ENCODE measurements around the gene NPAS3.

NPAS3 gene

DNA sequence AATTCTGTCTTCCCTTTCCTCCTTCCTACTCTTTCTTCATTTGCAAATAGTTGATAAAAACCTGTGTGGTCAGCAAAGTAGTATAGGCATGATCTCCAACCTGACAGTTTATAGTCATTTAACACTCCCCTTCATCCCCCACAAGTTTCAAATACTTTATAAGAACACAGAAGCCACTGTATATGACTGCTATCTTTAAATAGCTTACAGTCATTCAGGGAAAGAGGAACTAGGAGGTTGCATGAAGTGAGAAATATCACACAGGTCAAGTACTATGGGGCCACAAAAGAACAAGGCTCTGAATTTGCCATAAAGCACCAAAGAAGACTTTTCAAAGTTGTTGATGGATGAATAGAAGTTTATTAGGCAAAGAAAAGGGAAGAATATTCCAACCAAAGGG is 431.3 kb downstream of the NPAS3 start:
- DNase-seq (ENCODE audit: low read depth in 2 of 2, low spot score in 1 of 2): no peak

DNA sequence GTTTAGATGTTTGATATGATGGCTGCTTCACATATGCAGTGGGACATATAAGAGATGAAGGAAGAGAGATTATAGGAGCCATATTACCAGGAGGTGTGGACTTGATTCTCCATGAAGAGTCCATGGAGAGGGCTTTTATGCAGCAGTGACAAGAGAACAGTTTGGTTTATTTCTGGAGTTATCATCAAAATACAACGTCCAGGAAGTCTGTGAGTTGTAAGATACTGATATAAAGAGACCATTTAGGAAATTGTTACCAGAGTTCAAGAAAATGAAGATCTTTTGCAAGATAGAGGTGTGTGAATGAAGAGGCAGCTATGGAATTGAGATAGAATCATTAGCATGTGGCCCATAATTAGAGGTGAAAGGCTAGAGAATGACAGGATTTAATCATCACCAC is 431.7 kb downstream of the NPAS3 start:
- no peak for DNase-seq (ENCODE audit: low read depth in 2 of 2, low spot score in 1 of 2)

DNA sequence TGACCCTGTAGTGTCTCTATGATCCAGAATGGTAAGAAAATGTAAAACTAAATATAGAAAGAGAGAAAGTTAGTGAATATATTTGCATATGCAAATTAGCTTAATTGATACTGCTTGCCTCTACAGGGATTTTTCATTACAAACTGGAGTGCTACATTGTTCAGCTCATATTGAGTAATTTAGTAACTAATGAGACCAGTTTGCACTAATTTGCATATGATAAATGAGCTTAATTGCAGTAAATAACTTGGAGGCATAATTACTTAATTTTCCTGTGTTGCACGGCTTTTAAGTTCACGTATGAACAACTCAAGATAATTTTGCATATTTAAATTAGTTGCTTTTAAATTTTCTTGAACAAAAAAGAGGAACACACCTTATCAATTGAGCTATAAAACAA is 436.5 kb downstream of the NPAS3 start:
- DNase-seq (ENCODE audit: low read depth in 2 of 2, low spot score in 1 of 2): no peak

DNA sequence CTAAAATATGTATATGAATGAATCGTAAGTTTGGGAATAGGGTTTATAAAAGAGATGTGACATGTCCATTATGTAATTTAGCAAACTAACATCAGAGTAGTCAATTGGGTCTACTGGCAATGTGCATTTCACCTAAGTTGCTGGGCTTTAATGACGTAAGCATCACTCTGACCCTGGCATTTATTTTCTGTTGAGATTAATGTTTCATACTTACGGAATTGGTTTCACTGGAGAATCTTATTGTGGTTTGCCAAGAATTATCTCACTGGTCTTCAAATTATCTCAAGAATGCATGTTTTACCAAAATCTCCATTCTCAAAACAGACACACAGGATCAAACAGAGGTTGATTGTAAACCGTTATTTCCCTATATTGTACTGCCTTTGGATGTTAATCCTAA is 437.1 kb downstream of the NPAS3 start:
- no peak for DNase-seq (ENCODE audit: low read depth in 2 of 2, low spot score in 1 of 2)

DNA sequence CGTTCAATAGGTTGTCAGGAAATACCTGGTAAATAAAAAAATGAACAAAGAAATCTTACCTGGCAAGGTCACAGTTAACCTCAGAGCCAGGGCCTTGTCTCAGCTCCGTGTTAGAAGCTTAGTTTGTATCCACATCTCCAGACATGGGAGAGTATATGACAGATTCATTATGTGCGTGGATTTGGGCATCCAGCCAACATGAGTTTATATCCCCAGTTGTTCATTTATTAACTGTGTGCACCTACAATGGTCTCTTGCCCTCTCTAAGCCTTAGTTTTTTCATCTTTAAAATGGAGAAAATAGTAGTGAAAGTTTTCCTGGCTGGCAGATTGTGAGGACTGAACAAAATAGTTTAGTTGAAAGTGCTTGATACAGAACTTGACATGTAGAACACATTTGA is 437.8 kb downstream of the NPAS3 start:
- no peak for DNase-seq (ENCODE audit: low read depth in 2 of 2, low spot score in 1 of 2)

DNA sequence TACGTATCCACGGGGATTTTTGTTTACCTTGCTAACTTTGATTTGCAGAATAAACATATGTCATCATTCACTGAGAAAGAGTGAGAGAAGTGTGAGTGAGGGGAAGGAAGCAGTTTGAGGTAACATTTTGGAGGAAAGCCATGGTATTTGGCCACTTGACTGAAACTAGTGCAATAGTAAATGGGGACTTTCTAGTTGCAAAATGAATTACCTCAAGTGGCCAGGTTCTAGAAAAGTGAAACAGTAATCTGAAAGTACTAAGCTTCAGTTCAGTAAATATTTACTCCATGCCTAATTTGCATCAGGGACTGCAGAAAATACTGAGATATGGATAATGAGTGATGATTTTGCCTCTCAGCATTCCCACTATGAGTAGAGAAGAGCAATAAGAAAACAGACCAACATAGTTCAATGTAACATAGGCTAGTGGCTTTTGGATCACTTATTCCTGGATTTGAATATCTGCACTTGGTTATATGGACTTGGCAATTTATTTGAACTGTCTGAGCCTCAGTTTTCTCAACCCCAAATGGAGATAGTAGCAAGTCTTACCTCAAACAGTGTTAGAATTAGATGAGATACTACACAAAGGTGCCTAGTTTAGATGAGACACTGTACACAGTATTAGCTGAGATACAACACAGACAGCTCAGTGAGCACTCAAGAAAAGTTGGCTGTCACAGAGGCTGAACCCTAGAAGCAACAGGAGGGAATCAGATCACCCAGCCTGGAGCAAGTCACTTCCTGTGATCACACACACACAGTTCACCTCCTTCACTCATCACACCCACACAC is 439.1 kb downstream of the NPAS3 start:
- DNase-seq (ENCODE audit: low read depth in 2 of 2, low spot score in 1 of 2): no peak

DNA sequence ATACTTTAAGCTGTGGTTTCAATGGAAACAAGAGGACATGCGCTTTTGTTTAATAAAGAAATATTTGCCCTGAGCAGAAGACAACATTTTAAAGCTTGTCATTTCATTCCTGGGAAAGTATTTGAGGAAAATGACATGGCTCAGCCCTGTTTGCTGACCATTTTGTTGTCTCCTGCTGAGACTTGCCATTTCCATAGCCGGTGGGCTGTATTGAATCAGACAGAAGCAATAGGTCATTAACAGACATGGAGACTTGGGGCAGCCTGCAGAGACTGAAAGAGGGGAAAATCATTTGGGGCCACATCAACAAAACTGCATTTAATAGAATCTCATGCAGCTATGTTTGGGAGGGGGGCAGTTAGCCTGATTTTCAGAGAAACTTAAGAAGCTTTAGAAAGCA is 443.0 kb downstream of the NPAS3 start:
- DNase-seq (ENCODE audit: low read depth in 2 of 2, low spot score in 1 of 2): no peak

DNA sequence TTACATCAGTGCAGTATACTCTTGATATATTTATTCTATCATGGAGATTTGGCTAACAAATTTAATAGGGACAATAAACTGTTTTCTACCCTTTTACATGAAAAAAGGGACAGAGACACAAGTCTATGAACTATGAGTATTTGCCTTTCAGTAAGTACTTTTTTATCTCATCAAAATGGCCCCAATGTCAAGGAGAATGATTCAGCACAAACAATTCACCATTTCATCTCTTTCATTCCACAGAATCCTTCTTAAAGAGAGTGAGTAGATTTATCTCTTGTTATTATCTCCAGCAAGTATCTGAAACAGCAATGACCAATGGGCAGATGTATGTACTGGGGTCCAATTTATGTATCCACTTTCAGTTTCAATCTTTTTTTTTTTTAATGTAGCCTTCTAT is 447.5 kb downstream of the NPAS3 start:
- no peak for DNase-seq (ENCODE audit: low read depth in 2 of 2, low spot score in 1 of 2)

DNA sequence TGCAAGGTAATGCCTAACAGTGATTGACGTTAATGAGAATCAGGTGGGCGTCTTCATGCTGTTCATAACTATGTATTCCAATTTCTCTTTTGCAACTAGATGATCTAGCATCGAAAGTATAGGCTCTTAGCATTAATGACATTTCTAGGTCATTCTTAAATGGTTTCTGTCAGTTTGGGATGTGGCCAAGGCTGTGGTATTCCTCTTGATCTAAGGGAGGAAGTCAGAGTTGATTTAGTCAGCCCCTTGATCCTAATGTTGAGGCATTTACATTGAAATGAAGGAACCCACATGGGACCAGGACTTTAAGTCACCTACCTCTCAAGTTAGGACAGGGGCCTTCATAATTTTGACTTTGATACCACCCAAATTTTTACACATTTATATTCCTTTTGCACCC is 448.1 kb downstream of the NPAS3 start:
- no peak for DNase-seq (ENCODE audit: low read depth in 2 of 2, low spot score in 1 of 2)

DNA sequence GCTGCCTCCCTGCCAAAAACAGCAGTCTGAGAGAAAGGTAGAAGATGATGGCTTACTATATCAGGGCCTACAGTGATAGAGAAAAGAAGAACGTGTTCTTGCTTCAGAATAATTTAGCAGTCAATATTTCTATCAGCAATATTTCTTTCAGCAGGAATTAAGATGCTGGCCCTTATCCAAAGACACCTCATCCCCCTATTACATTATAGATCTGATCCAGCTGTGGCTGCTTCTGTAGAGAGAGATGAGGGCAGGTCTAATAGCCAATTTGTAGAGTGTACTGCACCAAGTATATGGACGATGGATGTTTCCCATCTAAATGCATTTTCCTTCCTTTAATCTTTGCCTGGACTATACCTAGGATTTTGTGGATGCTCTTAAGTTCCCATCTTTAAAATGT is 451.7 kb downstream of the NPAS3 start:
- no peak for DNase-seq (ENCODE audit: low read depth in 2 of 2, low spot score in 1 of 2)

DNA sequence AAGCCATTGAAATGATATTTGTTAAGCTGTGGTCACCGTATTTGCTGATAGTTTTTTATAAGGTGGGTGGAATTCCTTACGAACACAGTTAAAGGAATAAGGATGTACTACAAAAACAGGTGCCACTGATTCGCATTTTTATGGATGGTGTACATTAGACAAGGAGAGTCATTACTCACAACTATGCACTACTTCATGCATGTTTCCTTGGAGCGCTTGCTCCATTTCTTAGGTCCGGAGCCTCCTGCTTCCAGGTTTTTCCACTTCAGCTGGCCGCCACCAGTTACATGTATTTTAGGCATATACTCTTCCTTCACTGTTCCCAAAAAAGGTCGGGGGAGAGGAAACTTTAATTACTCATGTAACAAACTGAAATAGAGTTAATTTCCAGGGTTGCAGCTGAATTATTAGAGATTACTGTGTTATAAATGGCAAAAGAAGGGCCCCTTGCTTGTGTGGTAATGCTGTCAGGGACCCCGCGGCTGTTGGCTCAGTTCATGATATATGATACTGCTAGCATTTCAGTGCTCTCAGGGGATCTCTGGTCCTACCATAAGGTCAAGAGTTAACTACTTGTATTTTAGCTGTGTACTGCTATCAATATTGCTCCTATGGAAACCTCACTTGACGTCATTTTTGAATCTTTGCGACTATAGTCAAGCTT is 454.7 kb downstream of the NPAS3 start:
- no peak for DNase-seq (ENCODE audit: low read depth in 2 of 2, low spot score in 1 of 2)

DNA sequence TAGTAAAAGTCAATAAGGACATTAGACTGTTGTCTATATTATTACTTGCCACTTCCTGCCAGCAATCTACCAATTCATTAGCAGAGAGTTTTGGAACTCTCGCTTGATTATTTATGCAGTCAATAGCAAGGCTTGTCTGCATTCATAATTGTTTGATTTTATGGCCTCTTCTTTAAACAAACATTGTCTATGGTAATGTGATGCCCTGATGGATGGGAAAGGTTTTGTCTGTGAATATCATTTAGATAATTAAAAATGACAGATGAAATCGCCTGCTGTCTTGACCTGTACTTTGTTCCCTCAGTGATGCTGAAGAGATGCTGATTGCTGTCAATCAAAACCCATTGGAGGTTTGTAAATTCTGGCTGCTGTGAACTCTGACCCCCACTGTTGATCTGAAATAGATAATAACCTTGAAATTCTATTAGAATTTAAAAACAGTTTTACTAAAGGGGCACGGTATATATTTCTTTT is 455.3 kb downstream of the NPAS3 start:
- no peak for DNase-seq (ENCODE audit: low read depth in 2 of 2, low spot score in 1 of 2)

DNA sequence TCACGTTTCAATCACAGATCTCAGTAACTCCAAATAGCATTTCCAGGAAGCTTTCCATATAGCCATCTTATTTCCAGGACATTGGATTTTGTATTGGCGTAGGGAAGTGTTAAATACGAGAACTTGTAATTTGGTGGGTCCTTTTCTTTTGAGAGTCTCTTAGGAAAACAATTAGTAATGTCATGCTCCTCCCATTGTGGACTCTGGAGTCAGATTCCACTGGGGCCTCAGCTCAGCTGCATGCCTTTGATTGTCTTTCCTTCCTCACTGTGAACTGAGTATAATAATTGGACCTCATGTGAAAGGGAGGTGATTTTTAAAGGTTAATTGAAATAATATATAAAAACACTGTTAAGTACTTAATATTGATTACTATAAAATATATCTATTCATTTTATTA is 462.6 kb downstream of the NPAS3 start:
- no peak for DNase-seq (ENCODE audit: low read depth in 2 of 2, low spot score in 1 of 2)

DNA sequence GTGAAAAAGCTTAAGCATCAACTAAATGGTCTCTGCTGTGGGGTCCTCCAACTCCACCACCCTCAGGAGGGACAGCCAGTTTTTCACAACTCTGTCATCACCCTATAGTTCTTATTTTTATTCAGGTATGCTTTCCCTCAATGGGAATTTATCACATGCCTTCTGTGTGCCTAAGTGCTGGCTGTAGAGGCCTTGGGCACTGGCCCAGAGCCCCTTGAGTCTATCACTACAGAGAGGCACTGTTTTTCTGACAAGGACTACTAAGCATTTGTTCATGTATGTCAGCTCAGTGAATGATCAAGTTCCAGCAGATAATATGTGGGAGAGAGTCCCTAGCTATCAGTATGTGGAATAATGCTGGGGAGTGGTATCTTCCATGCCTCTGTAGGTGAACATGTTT is 463.9 kb downstream of the NPAS3 start:
- DNase-seq (ENCODE audit: low read depth in 2 of 2, low spot score in 1 of 2): no peak

DNA sequence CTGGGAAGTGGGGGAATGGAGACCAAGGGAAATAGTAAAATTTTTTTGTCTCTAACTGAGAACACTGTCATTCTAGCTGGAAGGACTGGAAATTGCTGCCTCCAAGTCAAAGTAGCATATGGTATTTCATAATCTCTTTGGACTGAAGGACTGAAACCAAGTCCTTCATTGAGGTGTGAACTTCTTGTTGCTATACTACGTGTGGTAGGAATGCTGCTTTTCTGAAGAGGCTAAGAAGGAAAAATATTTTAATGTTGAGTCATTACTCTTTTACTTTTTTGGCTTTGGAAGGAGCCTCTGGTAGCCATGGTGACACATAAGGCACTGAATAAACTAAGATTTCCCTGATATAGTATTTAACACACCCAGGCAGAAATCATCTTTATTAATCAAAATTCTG is 465.4 kb downstream of the NPAS3 start:
- no peak for DNase-seq (ENCODE audit: low read depth in 2 of 2, low spot score in 1 of 2)

DNA sequence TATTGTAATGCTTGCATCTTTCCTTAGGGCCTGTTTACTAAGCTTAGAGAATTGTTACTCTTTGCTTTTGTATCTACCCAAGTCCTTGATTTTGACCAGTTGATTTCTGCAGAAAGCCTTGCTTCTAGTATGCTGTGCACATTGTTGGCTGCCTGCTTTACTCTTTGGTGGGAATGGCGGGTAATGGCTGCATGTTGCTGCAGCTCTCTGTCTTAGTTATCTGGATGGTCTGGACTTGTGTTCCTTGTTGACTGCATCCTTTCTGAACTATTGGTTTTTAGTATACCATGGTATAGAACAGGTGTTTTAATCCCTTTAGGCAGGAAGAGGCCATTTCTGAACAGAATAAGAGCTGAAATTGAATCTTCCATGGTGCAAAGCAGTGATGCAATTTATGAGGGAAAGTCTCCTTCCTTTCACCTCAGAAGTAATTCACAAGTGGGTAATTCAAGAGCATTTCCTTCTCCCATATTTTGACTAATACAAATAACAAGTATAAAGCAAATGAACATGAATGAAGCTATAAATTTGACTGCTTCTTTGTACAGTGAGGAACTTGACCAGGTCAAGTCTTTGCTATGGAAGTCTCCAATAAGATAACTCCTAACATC is 466.4 kb downstream of the NPAS3 start:
- DNase-seq (ENCODE audit: low read depth in 2 of 2, low spot score in 1 of 2): no peak

DNA sequence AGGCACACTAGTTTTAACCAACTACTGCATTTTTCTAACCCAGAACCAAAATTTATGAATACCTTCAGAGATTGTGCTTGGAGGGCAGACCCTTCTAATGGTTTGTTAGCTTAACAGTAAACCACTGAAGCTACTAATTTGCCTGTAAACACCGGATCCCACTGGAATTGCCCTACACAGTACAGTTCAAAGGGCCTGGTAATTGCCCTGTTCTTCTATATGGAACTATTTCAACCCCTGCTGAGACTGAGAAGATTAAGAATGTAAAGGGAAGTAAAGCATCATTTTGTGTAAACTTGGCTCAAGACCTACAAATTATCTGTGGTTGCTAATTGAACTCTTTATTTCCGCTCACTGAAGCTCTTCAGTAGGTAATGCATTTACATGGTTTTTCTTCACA is 468.1 kb downstream of the NPAS3 start:
- DNase-seq (ENCODE audit: low read depth in 2 of 2, low spot score in 1 of 2): no peak

DNA sequence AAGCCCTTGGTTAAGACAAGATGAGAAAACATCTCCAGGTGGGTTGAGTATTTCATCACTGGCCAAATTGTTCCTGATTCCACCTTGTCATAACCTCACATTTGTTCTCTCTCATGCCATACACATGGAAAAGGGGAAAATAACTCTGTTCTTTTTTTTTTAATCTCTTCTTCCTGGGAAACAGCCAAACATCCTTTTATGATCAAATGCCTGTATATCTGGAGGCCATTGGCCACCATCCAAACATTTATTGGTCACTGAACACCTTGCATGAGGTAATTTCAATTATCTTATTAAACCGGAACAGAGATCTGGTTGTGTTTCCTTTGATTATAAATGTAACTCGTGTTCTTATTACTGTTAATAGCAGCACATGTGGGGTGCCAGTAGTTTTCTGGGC is 469.6 kb downstream of the NPAS3 start:
- DNase-seq (ENCODE audit: low read depth in 2 of 2, low spot score in 1 of 2): no peak

DNA sequence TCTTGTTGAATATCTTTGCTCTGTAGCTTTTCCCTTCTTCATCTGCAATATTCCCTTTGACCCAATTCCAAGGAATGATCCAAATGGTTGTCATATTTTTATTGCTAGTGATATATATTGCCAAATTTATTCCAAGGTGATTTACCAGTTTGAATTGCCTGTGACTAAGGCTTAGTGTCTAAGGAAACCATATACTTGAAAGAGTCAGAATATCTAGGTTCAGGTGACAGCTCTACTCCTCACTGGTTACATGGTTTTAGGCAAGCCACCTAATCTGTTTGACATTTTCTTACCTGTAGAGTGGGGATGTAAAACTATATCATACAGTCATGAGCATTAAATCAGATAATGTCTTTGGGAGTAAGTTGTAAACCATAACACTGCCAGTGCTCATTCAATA is 473.8 kb downstream of the NPAS3 start:
- DNase-seq (ENCODE audit: low read depth in 2 of 2, low spot score in 1 of 2): no peak

DNA sequence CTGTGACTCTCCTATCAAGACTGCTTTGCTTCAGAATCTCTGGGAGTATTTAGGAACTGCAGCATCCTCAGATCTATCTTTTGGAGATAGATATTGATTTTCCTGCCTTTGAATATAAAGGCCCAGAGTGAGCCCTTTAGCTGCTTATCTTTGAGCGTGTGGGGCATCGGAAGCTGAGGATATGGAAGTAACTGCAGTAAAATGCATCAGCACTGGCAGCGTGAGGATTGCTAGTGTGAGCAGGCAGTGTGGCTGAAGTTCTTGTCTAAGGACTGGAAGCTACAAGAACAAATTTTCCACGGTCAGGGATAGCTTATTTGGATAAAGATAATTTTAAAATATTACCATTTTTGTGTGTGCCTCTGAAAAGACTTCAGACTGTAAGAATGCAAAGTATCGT is 474.7 kb downstream of the NPAS3 start:
- DNase-seq (ENCODE audit: low read depth in 2 of 2, low spot score in 1 of 2): no peak

DNA sequence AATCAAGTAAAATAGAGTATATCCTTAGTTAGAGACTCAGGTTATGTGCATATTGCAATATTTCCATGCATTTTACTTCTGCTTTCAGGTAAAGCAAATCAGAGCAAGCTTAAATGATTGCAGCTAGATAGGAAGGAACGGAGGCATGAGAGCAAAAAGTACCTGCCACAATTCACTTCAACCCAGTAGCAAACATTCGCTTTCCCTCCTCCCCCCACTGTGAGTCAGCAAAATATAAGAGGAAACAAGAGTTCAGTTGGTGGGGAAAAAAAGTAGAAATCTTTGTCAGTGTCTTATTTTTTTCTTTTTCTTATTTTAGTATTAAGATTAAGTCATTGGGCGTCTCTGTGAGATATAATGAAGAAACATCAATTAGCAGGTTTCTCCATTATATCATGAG is 475.4 kb downstream of the NPAS3 start:
- no peak for DNase-seq (ENCODE audit: low read depth in 2 of 2, low spot score in 1 of 2)

DNA sequence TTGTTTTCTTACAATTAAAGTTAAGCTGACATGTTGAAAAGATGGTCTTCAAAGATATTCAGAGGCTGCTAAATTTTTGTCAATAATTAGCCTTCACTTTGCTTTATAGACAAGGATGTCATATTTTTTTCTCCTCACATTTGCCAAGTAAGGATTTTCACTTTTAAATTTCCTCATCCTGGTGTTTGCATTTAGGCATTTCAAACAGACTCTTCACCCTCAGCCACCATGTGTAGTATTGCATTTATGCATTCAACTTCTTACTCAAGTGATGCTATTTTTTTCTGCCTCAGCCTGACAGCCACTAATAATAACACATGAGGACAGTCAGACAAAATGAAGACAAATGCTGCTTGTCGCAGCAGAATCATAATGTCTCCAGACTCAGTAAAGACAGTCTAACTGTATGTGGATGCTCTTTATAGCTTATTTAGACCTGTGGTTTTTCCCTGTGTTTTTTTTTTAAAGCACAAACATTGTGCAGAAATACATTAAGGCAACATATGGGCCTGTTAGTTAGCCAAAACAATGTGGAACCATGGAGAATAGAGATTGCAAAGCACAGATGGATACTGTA is 481.5 kb downstream of the NPAS3 start:
- no peak for DNase-seq (ENCODE audit: low read depth in 2 of 2, low spot score in 1 of 2)
